Pulmonary artery endothelial cell (primary cell): ENCODE measurements around the gene BAIAP2. TPM values are rescaled to one million over a fixed set of nuclear protein-coding genes. Genes with fewer than 3 reads are reported as not detected.

Source experiments
- total RNA-seq: library from RNA; depleted of rRNA; stranded (reverse); fragments of >200 nt; gene quantifications from 2 replicates; pipeline ENCODE4 v1.2.3, GENCODE V29; 2014

Gene BAIAP2
- total RNA-seq, 1 donor from 2014 or later: 8.0 TPM

Other genes with a start within 250 kb of the BAIAP2 start
- gene CHMP6, start 43.3 kb upstream of the BAIAP2 start, total RNA-seq: 19.1 and 20.3 TPM in 2 replicates
- not detected in 2 replicates for gene PVALEF, start 130.4 kb downstream of the BAIAP2 start, total RNA-seq
- gene AATK, start 131.1 kb downstream of the BAIAP2 start, total RNA-seq: 2.1 and 3.0 TPM in 2 replicates
- gene CEP131, start 187.8 kb downstream of the BAIAP2 start, total RNA-seq: 16.3 TPM in 2 replicates
- gene TEPSIN, start 203.9 kb downstream of the BAIAP2 start, total RNA-seq: 9.0 and 15.8 TPM in 2 replicates
- 44.0 and 47.6 TPM in 2 replicates for gene NDUFAF8, start 204.2 kb downstream of the BAIAP2 start, total RNA-seq